ENCODE results near the gene GDPD5.

- TF ChIP-seq GATA3 (IDR thresholded peaks at IDR 0.05; ENCODE audit: low read depth, low read length) = no peak
- no peak for TF ChIP-seq GATA2 (IDR thresholded peaks at IDR 0.05; ENCODE audit: low read depth, low read length)
Measured at GRCh38 chr11:75479597-75480145, 46.1 kb downstream of the GDPD5 start.

All from SH-SY5Y (cell line).